HL-60/S4 treated with phorbol 12-myristate 13-acetate at 8.2 ng/mL for 4 days and 3 days (cell line): Measurements from ENCODE around the gene OTOP2.
"Not testable (repeated sequence)": the region's sequence is repeated elsewhere in the genome, so short reads cannot be mapped to it uniquely, and the experiment has no call there.

Experiments
- in situ Hi-C: fragments of 300-500 bp; cut with MboI; formaldehyde crosslinking; loops from 2 replicates; pipeline ENCODE4 v1.15.0; 2022; ENCODE audit warnings: low sequenced_read_pairs

OTOP2 gene

DNA sequence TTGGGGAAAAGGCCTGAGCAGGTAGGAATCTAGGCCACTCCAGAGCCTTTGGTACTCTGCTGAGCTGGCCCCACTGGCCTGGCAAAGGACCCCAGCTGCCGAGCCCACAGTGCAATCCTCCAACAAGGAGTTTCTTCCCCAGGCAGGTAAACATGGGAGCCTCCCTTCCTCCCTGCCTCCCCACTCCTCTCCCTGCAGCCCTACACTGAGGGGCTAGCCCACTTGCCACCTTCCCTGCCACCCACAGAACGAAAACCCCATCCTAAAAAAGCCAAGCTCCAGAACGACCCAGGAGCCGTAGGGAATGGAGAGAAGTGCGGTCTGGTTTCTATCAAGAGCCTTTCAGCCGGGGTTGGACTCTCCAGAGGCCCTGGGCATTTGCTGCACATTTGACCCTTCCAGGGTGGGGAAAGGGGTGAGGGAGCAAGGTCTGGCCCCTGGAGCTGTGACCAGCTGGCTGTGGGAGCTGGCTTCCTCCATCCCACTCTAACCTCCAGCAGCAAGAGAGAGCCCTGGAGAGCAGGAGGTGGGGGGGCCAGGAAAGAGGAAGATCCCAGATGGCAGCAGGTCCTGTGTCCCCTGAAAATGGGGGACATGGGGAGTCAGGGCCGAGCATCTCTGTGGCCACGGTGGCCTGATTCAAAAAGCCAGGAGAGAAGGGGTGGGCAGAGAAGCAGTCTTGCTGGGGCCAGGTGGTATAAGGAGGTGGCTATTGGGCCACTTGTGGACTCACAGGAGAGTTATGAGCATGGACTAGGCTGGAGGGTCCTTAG is 47.2 kb downstream of the OTOP2 start:
- in situ Hi-C loops = no loop called here

- in situ Hi-C loops = no loop called here
Measured at GRCh38 chr17:74971842-74972106, 47.7 kb downstream of the OTOP2 start.

DNA sequence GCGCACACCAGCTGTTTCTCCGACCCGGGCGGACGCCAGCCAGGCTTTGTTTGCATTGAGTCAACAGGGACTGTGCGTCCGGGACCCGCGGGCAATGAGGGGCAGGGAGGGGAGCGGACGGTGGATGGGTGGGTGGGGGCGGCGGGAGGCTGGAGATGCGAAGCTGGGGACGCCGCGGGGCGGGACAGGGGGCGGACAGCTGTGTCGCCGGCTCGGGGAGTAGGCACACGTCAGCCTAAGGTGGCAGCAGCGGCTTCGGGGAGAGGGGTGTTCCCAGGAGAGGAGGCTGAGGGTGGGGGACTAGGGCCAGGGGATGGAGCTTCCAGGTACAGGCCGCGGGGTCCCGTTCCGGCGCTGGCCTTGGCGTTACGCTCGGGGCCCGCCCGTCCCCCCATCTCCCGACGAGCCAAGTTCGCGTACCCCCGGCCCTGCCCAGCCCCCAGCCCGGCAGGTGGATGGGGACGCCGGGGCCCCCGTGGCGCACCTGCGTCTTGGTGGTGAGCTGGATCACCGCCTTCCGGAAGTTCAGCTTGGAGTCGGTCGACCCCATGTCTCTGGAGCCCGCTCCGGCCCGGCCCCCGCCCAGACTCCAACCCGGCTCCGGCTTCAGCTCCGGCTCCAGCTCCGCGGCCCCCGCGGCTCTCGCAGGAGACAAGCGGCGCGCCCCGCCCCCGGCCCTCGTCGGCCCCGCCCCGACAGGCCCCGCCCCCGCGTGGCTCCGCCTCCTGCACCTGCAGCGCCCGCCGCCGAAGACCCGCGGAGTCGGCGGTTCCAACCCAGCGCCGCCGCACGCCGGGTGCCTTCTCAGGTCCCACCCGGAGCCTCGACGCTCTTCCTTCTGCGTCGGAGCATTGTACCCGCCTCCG is 48.3 kb downstream of the OTOP2 start, which contains the start of gene HID1:
Gene HID1, minus strand, starts transcription at position 653 of the 866 bp plus-strand sequence. Its CDS starts 103 bp downstream, at position 550.
- in situ Hi-C loops = no loop called here

GRCh38 chr17:74972973-74973328 is 48.9 kb downstream of the OTOP2 start:
- in situ Hi-C loops = no loop called here

- in situ Hi-C loops = no loop called here
Measured at GRCh38 chr17:74975943-74976342, 51.9 kb downstream of the OTOP2 start.

GRCh38 chr17:74977802-74978201 is 53.7 kb downstream of the OTOP2 start:
- in situ Hi-C loops = no loop called here

- in situ Hi-C loops = no loop called here
Measured at GRCh38 chr17:74978240-74978639, 54.2 kb downstream of the OTOP2 start.

DNA sequence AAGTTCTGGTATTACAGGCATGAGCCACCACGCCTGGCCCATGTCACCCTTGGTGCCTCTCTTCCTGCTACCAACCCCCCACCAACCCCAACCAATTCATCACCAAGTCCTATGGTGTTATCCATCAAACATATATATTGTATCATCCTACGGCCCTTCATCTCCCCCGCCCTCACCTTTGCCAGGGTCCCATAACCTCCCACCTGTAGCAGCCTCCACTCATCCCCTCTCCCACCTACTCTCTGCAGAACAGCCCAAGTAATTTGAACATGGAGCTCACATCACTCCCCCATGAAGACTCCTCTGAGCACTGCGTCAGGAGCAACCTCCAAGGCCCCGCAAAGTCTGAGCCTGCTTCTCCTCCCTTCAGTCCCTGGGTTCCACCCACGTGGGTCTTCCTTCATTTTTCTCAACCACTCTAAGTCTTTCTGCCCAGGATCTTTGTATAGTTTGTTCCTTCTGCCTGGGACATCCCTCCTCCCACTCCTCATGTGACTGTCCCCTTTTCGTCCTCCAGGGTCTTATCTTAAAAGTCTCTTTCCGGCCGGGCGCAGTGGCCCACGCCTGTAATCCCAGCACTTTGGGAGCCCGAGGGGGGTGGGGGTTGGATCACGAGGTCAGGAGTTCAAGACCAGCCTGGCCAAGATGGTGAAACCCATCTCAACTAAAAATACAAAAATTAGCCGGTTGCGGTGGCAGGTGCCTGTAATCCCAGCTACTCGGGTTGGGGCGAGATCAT is 55.5 kb downstream of the OTOP2 start:
- in situ Hi-C loops = no loop called here

- in situ Hi-C loops = no loop called here
Measured at GRCh38 chr17:74981318-74981978, 57.4 kb downstream of the OTOP2 start.

GRCh38 chr17:74981979-74982662 is 58.0 kb downstream of the OTOP2 start:
- in situ Hi-C loops = no loop called here

DNA sequence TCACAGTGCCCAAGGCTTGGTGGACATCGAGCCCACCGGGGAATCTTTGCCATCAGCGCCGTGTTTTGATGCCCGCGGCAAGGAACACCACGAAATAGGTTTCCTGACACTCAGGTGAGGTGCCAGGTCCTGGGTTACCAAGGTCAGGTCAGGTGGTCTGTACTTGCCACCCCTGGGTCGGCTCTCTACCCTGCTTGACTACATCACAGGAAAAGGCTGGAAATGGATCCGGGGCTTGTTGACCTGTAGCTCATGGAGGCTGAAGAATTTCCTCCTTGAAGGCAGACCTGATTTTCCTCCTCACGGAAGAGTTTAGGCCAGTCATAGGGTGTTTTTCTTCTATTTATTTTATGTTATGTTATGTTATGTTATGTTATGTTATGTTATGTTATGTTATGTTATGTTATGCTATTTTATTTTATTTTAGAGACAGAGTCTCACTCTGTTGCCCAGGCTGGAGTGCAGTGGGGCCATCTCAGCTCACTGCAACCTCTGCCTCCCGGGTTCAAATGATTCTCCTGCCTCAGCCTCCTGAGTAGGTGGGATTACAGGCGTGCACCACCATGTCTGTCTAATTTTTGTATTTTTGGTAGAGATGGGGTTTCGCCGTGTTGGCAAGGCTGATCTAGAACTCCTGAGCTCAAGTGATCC is 58.7 kb downstream of the OTOP2 start:
- in situ Hi-C loops = not testable (repeated sequence)
